ENCODE measurements around the gene OXLD1.

OXLD1 gene

DNA sequence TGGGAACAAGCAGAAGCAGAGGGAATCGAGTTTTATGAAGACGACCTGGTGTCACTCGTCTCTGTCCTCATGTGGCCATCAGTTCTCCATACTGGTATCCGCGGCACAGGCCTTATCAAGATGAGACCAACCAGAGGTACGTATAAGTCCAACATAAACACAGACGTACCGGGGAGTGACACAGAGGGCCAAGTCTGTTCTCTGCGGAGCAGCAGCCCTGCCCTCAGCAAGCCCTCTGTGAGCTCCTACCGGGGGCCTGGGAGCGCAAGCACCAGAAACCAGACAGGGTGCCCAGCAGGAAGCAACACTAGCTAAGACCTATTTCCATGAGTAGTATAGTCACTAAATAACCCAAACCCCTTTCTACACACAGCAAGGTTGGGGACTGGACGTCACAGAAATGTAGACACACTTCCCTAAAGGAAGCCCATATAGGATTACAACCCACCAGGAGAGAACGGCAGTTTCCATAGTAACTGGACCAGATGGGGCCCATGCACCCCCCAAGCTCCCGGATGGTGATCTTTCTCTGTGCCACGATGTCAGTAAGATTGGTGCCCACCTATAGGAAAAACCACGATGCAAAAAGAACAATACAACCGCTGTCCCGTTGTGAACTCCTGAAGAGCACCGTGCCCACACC, 16.3 kb upstream of the OXLD1 start:
- peak in 1 of 3 experiments; percentile 42 for DNase-seq

- DNase-seq: peak in 2 of 3 experiments; percentile 84 to 94
Measured at GRCh38 chr17:81681672-81682071, 15.3 kb upstream of the OXLD1 start.

- DNase-seq: no peak
Measured at GRCh38 chr17:81680150-81680549, 13.7 kb upstream of the OXLD1 start.

GRCh38 chr17:81676906-81677305, 10.5 kb upstream of the OXLD1 start:
- no peak for DNase-seq

- peak; percentile 3 to 49 (median 8) for DNase-seq
Measured at GRCh38 chr17:81675515-81676221, 9.3 kb upstream of the OXLD1 start.

DNA sequence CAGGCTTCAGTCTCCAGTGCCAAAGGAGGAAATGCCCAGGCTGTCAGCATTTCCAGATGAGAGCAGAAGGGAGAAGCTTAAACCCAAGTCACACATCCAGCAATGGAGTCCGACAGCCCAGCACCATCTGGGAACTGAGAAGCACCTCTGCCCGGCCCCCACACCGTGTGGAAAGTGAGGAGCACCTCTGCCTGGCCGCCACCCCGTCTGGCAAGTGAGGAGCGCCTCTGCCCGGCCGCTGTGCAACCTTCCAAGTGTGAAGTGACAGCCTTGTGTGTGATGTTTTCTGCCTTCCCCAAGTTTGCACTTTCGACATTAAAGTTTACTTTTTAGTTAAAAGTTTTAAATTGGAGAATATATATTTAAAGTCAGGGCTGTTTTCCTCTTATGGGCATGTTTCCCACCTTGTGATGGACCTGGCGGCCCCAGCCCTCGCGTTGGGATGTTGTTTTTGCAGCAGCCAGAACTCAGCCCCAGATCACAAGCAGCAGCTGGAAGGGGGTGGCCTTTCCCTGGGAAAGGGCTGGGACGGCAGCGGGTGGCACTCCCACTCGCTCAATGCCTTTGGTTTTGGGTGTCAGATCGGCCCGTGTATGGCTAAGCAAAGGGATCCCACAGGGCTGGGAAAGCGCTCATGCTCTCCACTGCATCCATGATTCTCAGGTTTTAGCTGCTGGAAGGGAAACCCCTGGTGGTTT, 7.3 kb upstream of the OXLD1 start:
- DNase-seq: no peak

GRCh38 chr17:81672954-81673353, 6.5 kb upstream of the OXLD1 start:
- DNase-seq: no peak

DNA sequence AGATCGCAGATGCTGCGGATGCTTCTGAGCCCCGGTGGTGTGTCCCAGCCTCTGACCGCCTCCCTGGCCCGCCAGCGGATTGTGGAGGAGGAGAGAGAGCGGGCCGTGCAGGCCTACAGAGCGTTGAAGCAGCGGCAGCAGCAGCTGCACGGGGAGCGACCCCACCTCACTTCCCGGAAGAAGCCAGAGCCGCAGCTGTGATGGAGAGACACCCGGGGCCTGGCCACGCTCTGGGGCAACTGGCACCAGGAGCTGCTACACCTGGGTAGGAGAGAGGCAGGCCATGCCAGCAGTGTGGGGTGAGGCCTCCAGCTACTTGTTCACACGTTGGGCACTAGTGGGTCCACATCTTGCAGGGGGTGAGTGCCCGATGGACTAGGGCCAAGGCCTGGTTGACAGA, 6.1 kb upstream of the OXLD1 start:
- DNase-seq: no peak

- DNase-seq: no peak
Measured at GRCh38 chr17:81667754-81668153, 1.3 kb upstream of the OXLD1 start.

DNA sequence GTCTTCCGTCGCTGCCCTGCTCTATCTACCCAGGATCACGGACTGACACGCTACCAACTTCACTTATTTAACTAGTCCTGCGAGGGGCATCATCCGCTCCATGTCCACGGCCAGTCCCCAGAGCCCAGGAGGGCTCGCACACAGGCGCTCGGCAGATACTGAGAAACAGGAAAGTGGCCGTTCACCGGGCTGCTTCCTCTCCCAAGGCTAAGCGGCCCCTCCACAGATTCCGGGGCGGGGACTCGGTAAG, 388 bp downstream of the OXLD1 start:
- peak in 1 of 3 experiments; percentile 44 for DNase-seq

GRCh38 chr17:81665205-81666091, 957 bp downstream of the OXLD1 start:
- DNase-seq: peak in 2 of 3 experiments; percentile 20 to 61

GRCh38 chr17:81664051-81664470, 2.3 kb downstream of the OXLD1 start:
- DNase-seq: no peak

DNA sequence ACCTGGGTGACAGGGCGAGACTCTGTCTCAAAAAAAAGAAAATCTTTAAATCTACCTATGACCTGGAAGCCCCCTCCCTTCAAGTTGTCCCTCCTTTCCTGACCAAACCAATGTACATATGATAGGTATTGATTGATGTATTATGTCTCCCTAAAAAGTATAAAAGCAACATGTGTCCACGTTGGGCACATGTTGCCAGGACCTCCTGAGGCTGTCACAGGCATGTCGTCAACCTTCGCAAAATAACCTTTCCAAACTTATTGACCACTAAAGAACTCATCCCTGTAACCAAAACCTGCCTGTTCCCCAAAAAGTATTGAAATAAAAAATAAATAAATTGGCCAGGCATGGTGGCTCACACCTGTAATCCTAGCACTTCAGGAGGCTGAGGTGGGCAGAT, 4.4 kb downstream of the OXLD1 start:
- DNase-seq: no peak

DNA sequence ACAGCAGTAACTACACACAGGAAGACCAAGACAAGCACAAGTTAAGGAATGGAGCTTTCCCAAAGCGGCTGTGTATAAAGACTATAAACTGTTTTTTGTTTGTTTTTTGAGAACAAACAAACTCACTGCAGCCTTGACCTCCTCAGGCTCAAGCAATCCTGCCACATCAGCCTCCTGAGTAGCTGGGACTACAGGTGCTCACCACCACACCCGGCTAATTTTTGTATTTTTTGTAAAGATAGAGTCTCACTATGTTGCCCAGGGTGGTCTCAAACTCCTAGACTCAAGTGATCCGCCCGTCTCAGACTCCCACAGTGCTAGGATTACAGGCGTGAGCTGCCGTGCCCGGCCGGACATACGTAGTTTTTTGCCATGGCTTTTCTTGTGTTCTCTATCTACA, 6.0 kb downstream of the OXLD1 start:
- no peak for DNase-seq

DNA sequence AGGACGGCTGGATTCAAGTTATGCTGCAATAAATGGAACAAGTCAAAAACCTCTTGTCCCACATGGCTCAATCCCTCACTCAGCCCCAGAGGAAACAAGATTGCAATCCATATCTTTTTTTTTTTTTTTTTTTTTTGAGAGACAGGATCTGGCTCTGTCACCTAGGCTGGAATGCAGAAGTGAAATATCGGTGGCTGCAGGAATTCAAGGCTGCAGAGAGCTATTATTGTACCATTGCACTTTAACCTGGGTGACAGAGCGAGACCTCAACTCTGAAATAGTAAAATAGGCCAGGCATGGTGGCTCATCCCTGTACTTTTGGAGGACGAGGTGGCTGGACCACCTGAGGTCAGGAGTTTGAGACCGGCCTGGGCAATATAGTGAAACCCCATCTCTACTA, 7.4 kb downstream of the OXLD1 start:
- DNase-seq: no peak

GRCh38 chr17:81656835-81657234, 9.6 kb downstream of the OXLD1 start:
- no peak for DNase-seq

- no peak for DNase-seq
Measured at GRCh38 chr17:81656118-81656743, 10.2 kb downstream of the OXLD1 start, which contains the start of gene PDE6G. TSS of gene PDE6G (minus strand) at chr17:81656542. CDS start at chr17:81653305, 3,237 bp downstream.

GRCh38 chr17:81655378-81656117, 10.9 kb downstream of the OXLD1 start:
- no peak for DNase-seq

DNA sequence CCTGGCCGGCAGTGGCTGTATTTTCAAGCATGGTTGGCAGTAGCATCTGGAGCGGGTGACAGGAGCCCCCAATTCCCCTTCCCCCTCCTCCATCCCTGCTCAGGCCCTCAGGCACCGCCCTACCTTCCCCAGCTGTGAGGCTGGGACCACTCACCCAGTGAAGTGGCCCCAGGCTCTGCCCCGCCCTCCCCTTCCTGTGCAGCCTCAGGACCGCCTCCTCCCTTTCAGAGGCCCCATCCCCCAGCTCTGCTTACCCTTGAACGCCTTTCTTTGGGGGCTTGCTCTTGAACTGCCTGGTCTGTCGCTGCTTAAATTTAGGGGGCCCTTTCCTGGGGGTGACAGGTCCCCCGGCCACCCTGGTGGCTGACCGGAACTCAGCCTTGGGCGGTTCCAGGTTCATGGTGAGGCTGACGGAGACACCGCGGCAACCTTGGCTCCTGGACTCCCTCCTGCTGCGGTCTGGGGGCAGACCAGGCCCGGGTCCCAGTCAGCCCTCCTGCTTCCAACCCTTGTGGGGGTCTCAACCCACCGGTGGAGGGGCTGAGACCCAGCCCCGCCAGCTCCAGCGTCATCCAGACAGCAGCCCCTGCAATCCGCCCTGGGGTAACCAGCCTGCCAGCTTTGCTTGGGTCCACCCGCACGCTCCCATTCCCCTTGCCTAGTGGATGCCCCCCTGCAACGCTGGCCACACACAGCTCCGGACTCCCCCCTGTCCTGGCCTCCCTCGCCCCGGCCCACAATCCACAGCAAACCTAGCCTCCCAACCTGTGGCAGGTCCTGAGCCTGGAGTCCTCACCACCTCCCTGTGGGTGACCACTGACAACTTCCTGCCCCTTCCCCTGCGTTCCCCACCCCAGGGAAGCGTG, 13.3 kb downstream of the OXLD1 start:
- no peak for DNase-seq

GRCh38 chr17:81651692-81652091, 14.7 kb downstream of the OXLD1 start:
- DNase-seq: peak in 1 of 3 experiments; percentile 15

GRCh38 chr17:81650951-81651350, 15.5 kb downstream of the OXLD1 start:
- no peak for DNase-seq
